ENCODE data around the gene CTU1.
"Not testable (repeated sequence)": the region's sequence is repeated elsewhere in the genome, so short reads cannot be mapped to it uniquely, and the experiment has no call there.

Gene CTU1

GRCh38 chr19:51108066-51108804 is at the start of gene CTU1:
Gene CTU1 (minus strand): TSS chr19:51108409. CDS start chr19:51104569, 3,840 bp downstream.
- H3K4me3 ChIP-seq (ENCODE audit: low read depth, low read length), result peak within 1 kb of the TSS; percentile 93

- no peak overlapping the region for H3K4me3 ChIP-seq (ENCODE audit: low read depth, low read length)
Measured at GRCh38 chr19:51157265-51157664, 49.1 kb upstream of the CTU1 start.

DNA sequence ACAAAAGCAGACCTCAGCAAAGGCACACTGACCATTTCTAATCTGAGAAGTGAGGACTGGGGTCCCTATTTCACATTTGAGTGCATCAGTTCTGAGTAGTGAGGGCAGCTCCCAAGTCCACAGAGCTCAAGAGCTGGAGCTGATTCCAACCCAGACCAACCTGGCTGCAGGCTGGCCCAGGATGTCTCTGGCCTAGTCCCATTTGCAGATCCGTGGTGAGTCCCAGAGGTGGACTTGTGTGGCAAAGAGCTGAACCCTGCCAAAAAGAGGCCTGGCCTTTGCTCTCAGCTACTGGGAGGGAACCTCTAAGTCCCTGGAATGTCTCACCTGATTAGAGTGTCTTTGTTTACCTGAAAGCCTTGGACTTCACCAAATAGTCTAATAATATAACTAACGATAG is 48.5 kb upstream of the CTU1 start:
- no peak overlapping the region for H3K4me3 ChIP-seq (ENCODE audit: low read depth, low read length)

GRCh38 chr19:51150627-51151026 is 42.4 kb upstream of the CTU1 start:
- no peak overlapping the region for H3K4me3 ChIP-seq (ENCODE audit: low read depth, low read length)

- no peak overlapping the region for H3K4me3 ChIP-seq (ENCODE audit: low read depth, low read length)
Measured at GRCh38 chr19:51148580-51148979, 40.4 kb upstream of the CTU1 start.

GRCh38 chr19:51147663-51148062 is 39.5 kb upstream of the CTU1 start:
- no peak overlapping the region for H3K4me3 ChIP-seq (ENCODE audit: low read depth, low read length)

- no peak overlapping the region for H3K4me3 ChIP-seq (ENCODE audit: low read depth, low read length)
Measured at GRCh38 chr19:51146751-51147150, 38.5 kb upstream of the CTU1 start.

DNA sequence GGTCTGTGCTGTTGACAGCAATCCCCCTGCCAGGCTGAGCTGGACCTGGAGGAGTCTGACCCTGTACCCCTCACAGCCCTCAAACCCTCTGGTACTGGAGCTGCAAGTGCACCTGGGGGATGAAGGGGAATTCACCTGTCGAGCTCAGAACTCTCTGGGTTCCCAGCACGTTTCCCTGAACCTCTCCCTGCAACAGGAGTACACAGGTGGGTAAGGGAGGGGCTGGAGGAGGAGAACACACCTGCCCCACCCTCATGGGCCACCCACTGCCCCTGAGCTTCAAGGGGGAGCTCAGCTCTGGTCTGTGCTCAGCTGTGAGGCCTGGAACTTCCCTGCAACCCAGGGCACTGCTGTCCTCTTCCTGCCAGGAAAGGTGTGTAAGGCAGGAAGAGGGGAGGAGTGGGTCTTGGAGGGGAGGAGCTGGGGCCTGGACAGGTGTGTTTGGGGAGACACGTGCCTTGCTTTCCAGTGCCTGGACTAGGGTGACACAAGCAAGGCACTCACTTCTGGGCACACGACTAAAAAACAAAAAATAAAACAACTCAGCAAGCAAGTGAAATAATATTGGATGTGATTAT is 37.8 kb upstream of the CTU1 start:
- no peak overlapping the region for H3K4me3 ChIP-seq (ENCODE audit: low read depth, low read length)

DNA sequence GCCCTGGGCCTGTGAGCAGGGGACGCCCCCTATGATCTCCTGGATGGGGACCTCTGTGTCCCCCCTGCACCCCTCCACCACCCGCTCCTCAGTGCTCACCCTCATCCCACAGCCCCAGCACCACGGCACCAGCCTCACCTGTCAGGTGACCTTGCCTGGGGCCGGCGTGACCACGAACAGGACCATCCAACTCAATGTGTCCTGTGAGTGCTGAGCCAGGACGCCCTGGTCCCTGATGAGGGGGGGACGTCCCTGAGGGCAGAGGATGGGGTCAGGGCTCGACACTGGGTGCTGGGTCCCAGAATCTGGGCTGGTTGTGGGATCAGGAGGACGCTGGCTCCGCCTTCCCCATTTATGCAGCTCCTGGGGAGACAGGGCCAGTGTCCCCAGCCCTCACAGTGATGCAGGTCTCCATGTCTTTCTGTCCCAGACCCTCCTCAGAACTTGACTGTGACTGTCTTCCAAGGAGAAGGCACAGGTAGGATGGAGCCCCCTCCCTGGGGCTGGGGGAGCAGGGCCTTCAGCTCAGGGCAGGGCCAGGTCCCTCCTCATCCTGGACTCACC is 36.4 kb upstream of the CTU1 start:
- no peak overlapping the region for H3K4me3 ChIP-seq (ENCODE audit: low read depth, low read length)

DNA sequence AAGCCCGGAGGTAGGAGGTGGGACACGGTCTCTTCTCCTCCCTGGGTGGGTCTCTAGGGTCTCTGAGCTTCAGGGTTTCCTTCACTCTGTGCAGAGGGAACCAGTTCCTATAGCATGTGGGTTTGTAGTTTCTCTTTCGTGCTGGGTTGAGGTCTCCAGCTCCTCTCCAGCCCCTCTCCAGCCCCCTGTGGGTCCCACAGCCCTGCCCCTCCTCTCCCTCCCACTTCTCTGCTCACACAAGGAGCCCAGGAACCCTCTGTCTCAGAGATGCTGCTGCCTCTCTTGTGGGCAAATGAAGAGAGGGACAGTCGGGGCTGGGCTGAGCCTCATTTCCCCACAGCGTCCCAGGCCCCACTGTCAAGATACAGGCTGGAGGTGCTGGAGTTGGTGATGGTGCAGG is 35.3 kb upstream of the CTU1 start:
- H3K4me3 ChIP-seq (ENCODE audit: low read depth, low read length), result no peak overlapping the region

- H3K4me3 ChIP-seq (ENCODE audit: low read depth, low read length), result not testable (repeated sequence)
Measured at GRCh38 chr19:51142809-51143475, 34.7 kb upstream of the CTU1 start.

GRCh38 chr19:51142119-51142518 is 33.9 kb upstream of the CTU1 start, which contains the start of gene SIGLEC7:
Gene SIGLEC7 (plus strand): TSS chr19:51142301. CDS start chr19:51142370, 69 bp downstream.
- no peak within 1 kb of the TSS for H3K4me3 ChIP-seq (ENCODE audit: low read depth, low read length)

- H3K4me3 ChIP-seq (ENCODE audit: low read depth, low read length), result no peak overlapping the region
Measured at GRCh38 chr19:51141181-51141580, 33.0 kb upstream of the CTU1 start.

GRCh38 chr19:51140441-51140840 is 32.2 kb upstream of the CTU1 start:
- H3K4me3 ChIP-seq (ENCODE audit: low read depth, low read length), result no peak overlapping the region

DNA sequence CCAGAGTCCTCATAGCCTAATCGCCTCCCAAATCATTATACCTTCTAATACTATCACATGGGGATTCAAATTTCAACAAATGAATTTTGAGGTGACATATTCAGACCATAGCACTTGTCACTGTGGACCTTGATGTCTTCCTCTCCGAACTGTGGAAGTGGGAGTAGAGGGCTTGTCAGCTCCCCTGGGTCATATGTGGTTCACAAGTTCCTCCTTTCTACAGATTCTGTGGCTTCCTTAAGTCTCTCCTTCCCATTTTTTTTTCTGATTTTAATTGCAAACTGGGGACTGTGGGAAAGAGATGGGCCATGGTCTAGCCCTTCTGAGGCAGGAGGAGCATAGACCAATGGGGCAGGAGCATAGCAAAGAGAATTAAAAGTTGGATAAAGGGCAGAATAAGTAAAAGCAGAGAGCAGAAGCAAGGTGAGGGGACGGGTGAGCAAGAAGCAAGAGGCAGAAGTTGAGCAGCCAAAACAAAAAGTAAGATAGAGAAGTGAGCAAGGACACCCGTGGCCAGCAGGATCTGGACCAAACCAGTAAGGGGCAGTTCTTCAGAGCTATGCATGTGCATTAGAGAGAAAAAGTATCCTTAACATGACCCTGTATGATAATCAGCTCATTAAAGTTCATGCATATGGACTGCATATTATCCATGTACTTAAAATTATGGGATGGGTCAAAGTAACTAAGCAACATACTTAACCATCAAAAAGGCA is 31.2 kb upstream of the CTU1 start:
- no peak overlapping the region for H3K4me3 ChIP-seq (ENCODE audit: low read depth, low read length)

DNA sequence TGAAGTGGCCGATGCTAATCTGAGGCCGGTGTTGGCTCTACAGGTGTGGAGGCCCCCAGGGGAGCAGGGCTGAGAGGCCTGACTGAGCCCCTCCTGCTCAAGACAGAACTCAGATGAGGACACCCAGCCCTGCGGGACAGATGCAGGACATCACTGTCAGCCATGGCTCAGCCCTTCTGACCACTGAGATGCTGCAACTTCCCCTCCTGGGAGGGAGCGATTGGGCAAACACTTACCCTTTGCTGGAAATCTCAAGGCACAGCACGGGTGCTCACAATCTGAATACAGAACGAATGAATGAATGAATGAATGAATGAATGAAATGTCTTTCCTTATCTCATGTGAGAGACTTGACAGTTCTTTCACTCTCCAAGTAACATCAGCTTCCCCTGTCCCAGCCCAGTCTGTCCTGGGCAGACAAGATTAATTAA is 30.4 kb upstream of the CTU1 start:
- no peak overlapping the region for H3K4me3 ChIP-seq (ENCODE audit: low read depth, low read length)

- H3K4me3 ChIP-seq (ENCODE audit: low read depth, low read length), result no peak overlapping the region
Measured at GRCh38 chr19:51137792-51138425, 29.7 kb upstream of the CTU1 start.

DNA sequence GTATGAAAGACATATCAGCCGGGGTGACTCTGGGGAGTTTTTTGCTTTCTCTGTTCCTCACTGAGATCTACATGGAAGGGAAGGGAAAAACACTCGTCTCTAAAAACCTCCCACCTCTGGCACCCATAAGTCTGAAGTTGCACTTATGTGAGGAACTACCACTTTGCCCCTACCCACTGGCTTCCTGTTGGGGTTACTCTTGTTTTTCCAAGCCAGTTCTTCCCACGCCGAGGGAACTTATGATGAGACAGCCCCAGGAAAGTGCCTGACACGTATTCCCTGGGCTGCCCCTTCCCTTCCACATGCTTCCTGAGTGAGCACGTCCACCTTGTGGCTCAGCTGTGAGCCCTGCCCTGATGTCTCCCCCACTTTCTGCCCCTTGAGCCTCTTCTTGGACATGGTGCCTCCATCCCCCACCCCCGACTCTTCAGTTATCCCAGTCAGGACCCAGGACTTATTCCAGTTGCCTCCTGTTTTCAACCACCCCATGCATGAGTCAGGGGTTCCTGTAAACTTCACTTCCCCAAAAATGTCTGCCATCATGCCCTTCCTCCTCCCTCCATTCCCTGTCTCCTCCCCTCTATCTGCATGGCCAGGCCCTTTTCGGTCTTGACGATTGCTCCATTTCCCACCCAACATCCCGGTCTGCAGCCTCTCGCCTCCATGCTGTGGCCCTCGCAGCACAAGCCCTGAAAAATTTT is 28.8 kb upstream of the CTU1 start:
- no peak overlapping the region for H3K4me3 ChIP-seq (ENCODE audit: low read depth, low read length)

DNA sequence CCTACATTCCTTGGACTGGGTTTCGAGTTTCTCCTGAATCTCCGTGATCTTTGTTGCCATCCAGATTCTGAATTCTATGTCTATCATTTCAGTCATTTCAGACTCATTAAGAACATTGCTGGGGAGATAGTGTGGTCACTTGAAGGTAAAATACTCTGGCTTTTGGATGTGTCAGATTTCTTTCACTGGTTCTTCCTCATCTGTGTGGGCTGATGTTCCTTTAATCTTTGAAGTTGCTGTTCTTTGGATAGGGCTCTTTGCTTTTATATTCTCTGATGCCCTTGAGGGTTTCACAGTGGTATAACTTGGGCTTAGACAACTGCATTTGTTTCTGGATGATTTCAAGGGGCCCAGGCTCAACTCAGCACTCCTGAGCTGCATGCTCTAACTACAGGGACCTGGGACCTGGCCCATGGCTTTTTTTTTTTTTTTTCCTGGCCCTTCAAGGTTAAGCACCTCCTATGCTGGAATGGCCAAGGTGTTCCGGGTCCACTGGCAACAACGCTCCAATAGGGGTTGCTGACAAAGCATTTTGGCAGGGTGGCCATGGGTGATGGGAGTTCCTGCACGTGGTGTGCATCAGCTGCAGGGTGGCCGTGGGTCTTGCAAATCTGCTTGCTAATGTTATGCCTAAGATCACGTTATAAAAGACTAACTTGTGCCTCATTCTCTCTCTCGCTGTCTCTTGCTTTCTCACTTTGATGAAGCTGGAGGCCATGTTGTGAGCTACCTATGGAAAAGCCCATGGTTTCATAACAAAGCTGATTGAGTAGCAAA is 28.0 kb upstream of the CTU1 start:
- no peak overlapping the region for H3K4me3 ChIP-seq (ENCODE audit: low read depth, low read length)

Data from iPS-11a (cell line).